ENCODE results near the gene BCL11B. TPM values are rescaled to one million over a fixed set of nuclear protein-coding genes. Genes with fewer than 3 reads are reported as not detected.

Gene BCL11B
- total and polyA plus RNA-seq, 2 donors (not counting 1 experiment from before 2014, with no cell fraction given) = 0.33 to 0.42 TPM

GRCh38 chr14:99242816-99243721 is 28.9 kb downstream of the BCL11B start:
- H3K4me3 Mint-ChIP-seq = no peak overlapping the region
- Histone ChIP-seq H3K9ac (ENCODE audit: low read length) (no peak overlapping the region), H2AFZ (ENCODE audit: insufficient read depth, low read depth, low read length, poor library complexity, severe bottlenecking) (no peak overlapping the region), H3K27ac (ENCODE audit: low read length in 2 of 2) (no peak overlapping the region), H3K4me1 (ENCODE audit: control insufficient read depth in 2 of 2, insufficient read depth in 2 of 2, low read length in 2 of 2) (no peaks in the 10 kb centered on the region), H3K27me3 (replicated peaks in 1 of 4; ENCODE audit: control extremely low read depth in 1 of 4, control insufficient read depth in 3 of 4, insufficient read depth in 4 of 4, low read length in 3 of 4) (peaks cover 0 to 37% (median 8%) of the 10 kb centered on the region in 4 experiments), H3K4me3 (ENCODE audit: control extremely low read depth in 1 of 5, extremely low read depth in 1 of 5, insufficient read depth in 1 of 5, low read depth in 2 of 5, low read length in 4 of 5) (no peak overlapping the region), H3K9me3 (ENCODE audit: control extremely low read depth in 1 of 3, control insufficient read depth in 2 of 3, insufficient read depth in 1 of 3, low read length in 2 of 3) (peaks cover 0 to 13% (median 0%) of the 10 kb centered on the region in 3 donors), H3K4me2 (replicated peaks; ENCODE audit: low read depth, low read length, poor library complexity, severe bottlenecking) (no peak overlapping the region), H4K20me1 (ENCODE audit: control insufficient read depth, insufficient read depth, low read length, poor library complexity, severe bottlenecking) (no peaks in the 10 kb centered on the region), H3K79me2 (ENCODE audit: control insufficient read depth, insufficient read depth, low read length) (no peaks in the 10 kb centered on the region), H3K36me3 (replicated peaks in 1 of 2; ENCODE audit: control extremely low read depth in 1 of 2, control insufficient read depth in 1 of 2, extremely low read depth in 1 of 2, insufficient read depth in 2 of 2, low read length in 1 of 2) (no peaks in the 10 kb centered on the region)
- TF ChIP-seq EZH2 (IDR thresholded peaks at IDR 0.05; ENCODE audit: borderline replicate concordance, insufficient read depth, low read depth, low read length, poor library complexity, severe bottlenecking) = no peak
- TF ChIP-seq, protein P1, sequence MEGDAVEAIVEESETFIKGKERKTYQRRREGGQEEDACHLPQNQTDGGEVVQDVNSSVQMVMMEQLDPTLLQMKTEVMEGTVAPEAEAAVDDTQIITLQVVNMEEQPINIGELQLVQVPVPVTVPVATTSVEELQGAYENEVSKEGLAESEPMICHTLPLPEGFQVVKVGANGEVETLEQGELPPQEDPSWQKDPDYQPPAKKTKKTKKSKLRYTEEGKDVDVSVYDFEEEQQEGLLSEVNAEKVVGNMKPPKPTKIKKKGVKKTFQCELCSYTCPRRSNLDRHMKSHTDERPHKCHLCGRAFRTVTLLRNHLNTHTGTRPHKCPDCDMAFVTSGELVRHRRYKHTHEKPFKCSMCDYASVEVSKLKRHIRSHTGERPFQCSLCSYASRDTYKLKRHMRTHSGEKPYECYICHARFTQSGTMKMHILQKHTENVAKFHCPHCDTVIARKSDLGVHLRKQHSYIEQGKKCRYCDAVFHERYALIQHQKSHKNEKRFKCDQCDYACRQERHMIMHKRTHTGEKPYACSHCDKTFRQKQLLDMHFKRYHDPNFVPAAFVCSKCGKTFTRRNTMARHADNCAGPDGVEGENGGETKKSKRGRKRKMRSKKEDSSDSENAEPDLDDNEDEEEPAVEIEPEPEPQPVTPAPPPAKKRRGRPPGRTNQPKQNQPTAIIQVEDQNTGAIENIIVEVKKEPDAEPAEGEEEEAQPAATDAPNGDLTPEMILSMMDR (IDR thresholded peaks at IDR 0.05) = no peak
- 82% methylated on average over 9 of the region's 10 CpGs for WGBS (ENCODE audit: insufficient coverage)
- H3K9me3 Mint-ChIP-seq (ENCODE audit: insufficient read depth) = no peaks in the 10 kb centered on the region
- peaks cover 37% of the 10 kb centered on the region for H3K27me3 Mint-ChIP-seq
- no peak for ATAC-seq (ENCODE audit: low read depth)
- DNase-seq = no peak
- POLR2A ChIA-PET = no interaction called here
- no peaks in the 10 kb centered on the region for H3K4me1 Mint-ChIP-seq
- CTCF ChIA-PET = no interaction called here
- H3K27ac Mint-ChIP-seq = no peak overlapping the region
- intact Hi-C loops (cut with micrococcal nuclease) = no loop called here

GRCh38 chr14:99242238-99242637 is 29.8 kb downstream of the BCL11B start:
- POLR2A ChIA-PET = no interaction called here
- no peak overlapping the region for H3K27ac Mint-ChIP-seq
- no peak overlapping the region for H3K4me3 ChIP-seq (ENCODE audit: control extremely low read depth in 1 of 5, extremely low read depth in 1 of 5, insufficient read depth in 1 of 5, low read depth in 2 of 5, low read length in 4 of 5)

More at GRCh38 chr14:99242238-99242637, 29.8 kb downstream of the BCL11B start:
- peaks cover 38% of the 10 kb centered on the region for H3K27me3 Mint-ChIP-seq
- no peak overlapping the region for H3K4me2 ChIP-seq (replicated peaks; ENCODE audit: low read depth, low read length, poor library complexity, severe bottlenecking)
- WGBS (ENCODE audit: insufficient coverage) = 73% methylated on average over 11 of the region's 11 CpGs
- CTCF ChIA-PET = no interaction called here
- no peak for TF ChIP-seq EZH2 (IDR thresholded peaks at IDR 0.05; ENCODE audit: borderline replicate concordance, insufficient read depth, low read depth, low read length, poor library complexity, severe bottlenecking)
- TF ChIP-seq, protein P1 (IDR thresholded peaks at IDR 0.05) = no peak
- peaks cover 0 to 30% (median 6%) of the 10 kb centered on the region in 4 experiments for H3K27me3 ChIP-seq (replicated peaks in 1 of 4; ENCODE audit: control extremely low read depth in 1 of 4, control insufficient read depth in 3 of 4, insufficient read depth in 4 of 4, low read length in 3 of 4)
- no peaks in the 10 kb centered on the region for H4K20me1 ChIP-seq (ENCODE audit: control insufficient read depth, insufficient read depth, low read length, poor library complexity, severe bottlenecking)
- no peaks in the 10 kb centered on the region for H3K4me1 ChIP-seq (ENCODE audit: control insufficient read depth in 2 of 2, insufficient read depth in 2 of 2, low read length in 2 of 2)
- no peaks in the 10 kb centered on the region for H3K4me1 Mint-ChIP-seq
- H3K79me2 ChIP-seq (ENCODE audit: control insufficient read depth, insufficient read depth, low read length) = no peaks in the 10 kb centered on the region
- DNase-seq (no peak), ATAC-seq (ENCODE audit: low read depth) (no peak)
- no peak overlapping the region for H3K27ac ChIP-seq (ENCODE audit: low read length in 2 of 2)
- no peak overlapping the region for H3K4me3 Mint-ChIP-seq
- H3K9ac ChIP-seq (ENCODE audit: low read length) = no peak overlapping the region
- no peaks in the 10 kb centered on the region for H3K36me3 ChIP-seq (replicated peaks in 1 of 2; ENCODE audit: control extremely low read depth in 1 of 2, control insufficient read depth in 1 of 2, extremely low read depth in 1 of 2, insufficient read depth in 2 of 2, low read length in 1 of 2)
- no peaks in the 10 kb centered on the region for H3K9me3 Mint-ChIP-seq (ENCODE audit: insufficient read depth)
- H2AFZ ChIP-seq (ENCODE audit: insufficient read depth, low read depth, low read length, poor library complexity, severe bottlenecking) = no peak overlapping the region
- intact Hi-C loops (cut with micrococcal nuclease) = no loop called here
- H3K9me3 ChIP-seq (ENCODE audit: control extremely low read depth in 1 of 3, control insufficient read depth in 2 of 3, insufficient read depth in 1 of 3, low read length in 2 of 3) = peaks cover 0 to 17% (median 0%) of the 10 kb centered on the region in 3 donors
